ENCODE data around the gene MTURN. TPM values are rescaled to one million over a fixed set of nuclear protein-coding genes. Genes with fewer than 3 reads are reported as not detected.
"Not testable (repeated sequence)": the region's sequence is repeated elsewhere in the genome, so short reads cannot be mapped to it uniquely, and the experiment has no call there.

Gene MTURN
- total RNA-seq, 1 experiment from 2014 or later, result 8.6 TPM

DNA sequence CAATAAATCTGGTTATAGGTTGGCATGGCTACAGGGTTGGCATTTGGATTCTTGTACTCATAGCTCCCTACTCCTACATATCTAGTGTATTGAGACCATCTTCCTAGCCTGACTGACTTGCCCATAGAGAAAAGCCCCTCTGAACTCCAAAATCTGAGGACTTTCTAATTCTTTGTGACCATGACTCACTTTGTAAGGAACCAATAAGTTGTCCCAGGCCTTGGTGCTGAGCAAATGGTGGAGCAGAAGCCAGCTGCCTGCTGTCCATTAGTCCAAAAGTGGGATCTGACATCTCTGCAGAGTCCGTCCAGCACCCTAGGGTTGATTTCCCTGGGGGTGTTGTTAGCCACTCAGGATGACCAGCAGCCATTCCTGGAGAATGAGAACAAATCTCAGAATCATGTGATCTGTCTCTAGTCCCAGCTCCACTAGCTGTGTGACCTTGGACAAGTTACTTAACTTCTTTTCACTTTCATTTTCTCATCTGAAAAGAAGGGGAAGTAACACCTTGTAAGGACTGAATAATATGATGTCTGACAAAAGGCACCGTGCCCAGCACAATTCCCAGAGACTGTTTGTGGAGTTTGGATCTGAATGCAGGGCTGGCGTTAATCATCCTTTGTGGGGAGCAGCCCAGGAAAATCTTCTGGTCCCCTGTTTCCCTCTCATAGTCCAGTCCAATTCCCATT, 44.1 kb downstream of the MTURN start:
- no peak for DNase-seq (ENCODE audit: low spot score)

DNA sequence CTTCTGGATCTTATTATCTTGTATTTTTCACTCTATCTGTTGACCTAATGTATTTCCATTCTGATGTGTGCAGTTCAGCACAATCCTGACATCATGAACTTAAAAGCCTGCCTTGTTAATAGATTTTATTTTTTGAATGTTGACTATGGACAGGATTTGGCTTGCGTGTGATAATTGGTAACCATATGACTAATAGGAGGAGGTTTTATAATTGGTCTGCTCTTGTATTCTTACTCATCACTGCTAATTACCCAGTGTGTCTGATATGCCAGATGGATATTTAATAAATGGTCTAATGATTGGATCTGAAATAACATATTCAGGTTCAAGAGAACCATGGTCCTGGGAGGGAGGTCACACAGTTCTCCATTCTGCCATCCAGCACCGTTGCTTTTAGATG, 45.9 kb downstream of the MTURN start:
- no peak for DNase-seq (ENCODE audit: low spot score)

DNA sequence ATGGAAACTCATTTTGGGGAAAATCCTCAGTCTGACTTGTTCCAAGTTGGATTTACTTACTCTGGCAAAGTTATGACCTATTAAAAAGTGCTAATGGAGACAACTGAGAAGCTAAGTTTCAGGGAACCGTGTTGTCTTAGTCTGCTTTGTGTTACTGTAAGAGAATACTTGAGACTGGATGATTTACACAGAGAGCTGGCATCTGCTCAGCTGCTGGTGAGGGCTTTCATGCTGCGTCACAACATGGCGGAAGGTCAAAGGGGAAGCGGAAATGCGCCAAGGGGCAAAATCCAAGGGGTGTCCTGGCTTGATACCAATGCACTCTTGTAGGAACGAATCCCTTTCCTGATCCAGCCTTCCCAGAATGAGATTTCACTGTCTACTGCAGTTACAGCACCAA, 46.4 kb downstream of the MTURN start:
- no peak for DNase-seq (ENCODE audit: low spot score)

GRCh38 chr7:30181736-30182522, 47.1 kb downstream of the MTURN start:
- DNase-seq (ENCODE audit: low spot score), result no peak

GRCh38 chr7:30182814-30183213, 48.0 kb downstream of the MTURN start:
- DNase-seq (ENCODE audit: low spot score), result no peak

GRCh38 chr7:30183749-30184369, 49.1 kb downstream of the MTURN start:
- DNase-seq (ENCODE audit: low spot score), result no peak

DNA sequence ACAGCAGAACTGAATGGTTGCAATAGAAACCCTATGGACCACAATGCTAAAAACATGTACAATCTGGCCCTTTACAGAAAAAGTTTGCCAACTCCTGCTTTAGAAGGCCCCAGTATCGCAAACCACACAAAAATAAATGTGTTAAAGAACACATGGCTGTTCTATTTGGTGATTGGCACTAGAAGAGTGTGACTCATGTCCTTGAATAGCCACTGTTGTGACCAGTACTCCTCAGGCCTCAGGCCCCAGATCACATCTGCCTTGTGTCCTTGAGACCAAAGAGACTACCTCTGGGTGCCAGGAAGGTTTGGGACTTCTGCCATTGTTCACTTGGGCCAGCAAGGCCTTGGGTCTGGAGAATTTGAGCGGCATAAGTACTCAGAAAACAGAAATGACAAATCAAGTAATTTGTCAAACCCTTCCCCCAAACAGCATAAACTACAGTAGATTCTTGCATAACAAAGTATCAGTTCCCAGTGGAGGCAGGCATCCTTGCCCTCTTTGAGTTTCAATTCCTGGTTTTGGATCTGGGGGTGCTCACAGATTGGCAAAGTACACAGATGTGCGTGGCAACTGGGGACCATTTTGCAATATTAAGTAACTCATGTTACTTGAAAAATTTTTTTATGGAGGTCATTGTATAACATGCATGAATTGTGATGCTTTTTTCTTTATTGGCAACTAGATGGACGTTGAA, 50.2 kb downstream of the MTURN start:
- no peak for DNase-seq (ENCODE audit: low spot score)

DNA sequence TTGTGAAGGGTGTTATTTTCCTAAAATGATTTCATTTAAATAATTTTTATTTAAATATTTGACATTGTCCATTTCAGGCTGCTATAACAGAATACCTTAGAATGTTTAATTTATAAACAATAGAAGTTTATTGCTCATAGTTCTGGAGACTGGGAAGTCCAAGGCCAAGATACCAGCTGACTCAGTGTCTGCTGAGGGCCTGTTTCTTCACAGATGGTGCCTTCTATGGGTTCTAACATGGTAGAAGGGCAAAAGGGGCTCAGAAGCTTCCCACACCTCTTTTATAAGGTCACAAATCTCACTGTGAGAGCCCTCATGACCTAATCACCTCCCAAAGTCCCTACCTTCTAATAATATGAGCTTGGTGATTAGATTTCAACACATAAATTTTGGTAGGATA, 50.7 kb downstream of the MTURN start:
- no peak for DNase-seq (ENCODE audit: low spot score)

GRCh38 chr7:30186725-30187124, 51.9 kb downstream of the MTURN start:
- no peak for DNase-seq (ENCODE audit: low spot score)

DNA sequence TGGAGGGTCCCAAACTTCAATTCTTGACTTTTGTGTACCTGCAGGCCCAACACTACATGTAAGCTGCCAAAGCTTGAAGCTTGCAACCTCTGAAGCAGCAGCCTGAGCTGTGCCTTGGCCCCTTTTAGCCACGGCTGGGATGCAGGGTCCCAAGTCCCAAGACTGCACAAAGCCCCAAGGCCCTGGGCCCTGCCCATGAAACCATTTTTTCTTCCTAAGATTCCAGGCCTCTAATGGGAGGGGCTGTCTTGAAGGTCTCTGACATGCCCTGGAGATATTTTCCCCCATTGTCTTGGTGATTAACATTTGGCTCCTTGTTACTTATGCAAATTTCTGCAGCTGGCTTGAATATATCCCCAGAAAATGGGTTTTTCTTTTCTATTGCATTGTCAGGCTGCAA, 52.7 kb downstream of the MTURN start:
- no peak for DNase-seq (ENCODE audit: low spot score)

DNA sequence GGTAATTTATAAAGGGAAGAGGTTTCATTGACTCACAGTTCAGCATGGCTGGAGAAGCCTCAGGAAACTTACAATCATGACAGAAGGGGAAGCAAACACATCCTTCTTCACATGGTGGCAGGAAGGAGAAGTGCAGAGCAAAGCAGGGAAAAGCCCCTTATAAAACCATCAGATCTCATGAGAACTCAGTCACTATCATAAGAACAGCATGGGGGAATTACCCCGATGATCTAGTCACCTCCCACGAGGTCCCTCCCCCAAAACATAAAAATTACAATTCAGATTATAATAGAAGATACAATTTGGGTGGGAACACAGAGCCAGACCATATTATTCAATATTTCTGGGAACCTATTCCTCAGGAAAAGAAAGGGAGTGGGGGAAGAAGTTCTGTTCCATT, 53.6 kb downstream of the MTURN start:
- not testable (repeated sequence) for DNase-seq (ENCODE audit: low spot score)

DNA sequence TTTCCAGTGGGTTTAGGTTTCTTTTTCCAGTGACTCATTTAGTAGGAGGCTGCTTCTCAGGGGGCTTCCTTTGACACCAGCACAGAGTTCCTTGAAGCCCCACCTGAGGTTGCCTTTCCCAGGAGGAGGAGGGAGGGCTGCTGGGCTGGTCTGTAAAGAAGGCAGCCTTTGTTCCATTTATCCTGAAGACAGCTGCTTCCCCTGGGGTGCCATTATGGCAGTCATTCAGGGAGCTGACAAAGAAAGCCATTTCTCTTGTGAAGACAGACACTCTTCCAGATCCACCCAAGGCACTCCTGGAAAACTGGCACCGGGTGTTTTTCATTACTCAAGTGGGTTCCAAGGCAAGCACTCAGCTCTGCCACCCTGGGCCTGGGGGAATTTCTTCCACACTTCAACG, 54.0 kb downstream of the MTURN start:
- no peak for DNase-seq (ENCODE audit: low spot score)

DNA sequence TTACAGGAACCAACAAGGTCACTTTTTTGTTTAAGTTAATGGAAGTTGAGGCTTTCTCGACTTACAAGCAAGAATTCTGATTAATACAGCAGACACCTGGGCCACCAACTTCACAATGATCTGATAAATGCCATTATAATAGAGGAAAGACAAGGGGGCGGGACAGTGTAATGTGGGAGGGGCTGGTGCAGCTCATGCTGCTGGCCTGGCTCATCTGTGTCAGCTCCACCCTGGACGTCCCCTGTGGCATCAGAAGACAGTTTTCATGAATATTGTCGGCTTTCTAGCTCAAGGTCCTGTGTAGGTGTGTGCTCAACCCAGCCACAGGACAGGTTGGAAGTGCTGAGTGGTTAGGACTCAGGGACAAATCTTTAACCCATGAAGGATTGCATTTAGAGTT, 57.0 kb downstream of the MTURN start:
- DNase-seq (ENCODE audit: low spot score), result no peak

DNA sequence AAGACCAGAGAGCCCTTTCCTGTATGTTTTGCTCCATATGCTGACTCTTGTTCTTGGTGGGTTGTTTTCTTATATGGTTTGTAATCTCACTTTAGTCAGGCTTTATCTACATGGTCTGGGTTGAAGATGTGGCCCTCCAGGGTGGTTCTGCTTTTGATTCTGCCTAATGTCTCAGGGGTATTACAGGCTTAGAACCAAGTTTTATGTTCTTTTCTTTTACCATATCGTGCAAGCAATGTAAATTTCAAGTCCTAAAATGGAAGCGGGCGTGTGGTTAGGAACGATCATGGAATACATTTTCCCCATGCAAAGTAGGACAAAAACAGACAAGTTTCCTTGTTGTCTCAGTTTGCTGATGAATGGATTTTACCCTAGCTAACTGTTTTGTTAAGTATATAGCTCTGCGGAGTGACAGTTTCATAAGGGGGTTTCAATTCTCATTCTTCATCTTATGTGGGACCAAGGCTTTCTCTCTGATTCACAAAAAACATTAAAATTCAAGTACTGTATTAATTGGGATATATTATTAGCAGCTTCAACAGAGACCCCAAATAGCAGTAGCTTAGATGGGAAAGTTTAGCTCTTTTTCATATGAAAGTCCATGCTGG, 58.7 kb downstream of the MTURN start:
- DNase-seq (ENCODE audit: low spot score), result no peak

- peak; percentile 14 for DNase-seq (ENCODE audit: low spot score)
These were observed 61.6 kb downstream of the MTURN start for GRCh38 chr7:30196408-30196807.

- no peak for DNase-seq (ENCODE audit: low spot score)
These were observed 62.7 kb downstream of the MTURN start for GRCh38 chr7:30197438-30197837.

DNA sequence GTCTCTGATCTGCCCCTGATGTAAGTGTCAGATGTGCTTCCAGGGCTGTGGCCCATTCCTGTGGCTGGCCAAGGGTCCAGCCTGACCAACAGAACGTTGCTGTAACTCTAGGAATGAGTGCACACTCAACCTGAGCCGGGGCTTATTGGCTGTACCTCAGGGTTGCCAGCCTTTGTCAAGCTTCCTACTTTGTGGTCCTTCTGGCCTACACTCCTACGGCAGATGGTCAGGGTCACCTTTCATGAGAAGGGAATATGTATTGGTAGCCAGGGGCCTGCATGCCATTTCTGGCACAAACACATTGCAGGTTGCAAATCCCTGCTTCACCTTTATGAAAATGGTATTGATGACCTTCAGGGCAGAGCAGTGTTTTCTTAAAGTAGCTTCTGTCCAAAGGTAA, 64.5 kb downstream of the MTURN start:
- DNase-seq (ENCODE audit: low spot score), result no peak

DNA sequence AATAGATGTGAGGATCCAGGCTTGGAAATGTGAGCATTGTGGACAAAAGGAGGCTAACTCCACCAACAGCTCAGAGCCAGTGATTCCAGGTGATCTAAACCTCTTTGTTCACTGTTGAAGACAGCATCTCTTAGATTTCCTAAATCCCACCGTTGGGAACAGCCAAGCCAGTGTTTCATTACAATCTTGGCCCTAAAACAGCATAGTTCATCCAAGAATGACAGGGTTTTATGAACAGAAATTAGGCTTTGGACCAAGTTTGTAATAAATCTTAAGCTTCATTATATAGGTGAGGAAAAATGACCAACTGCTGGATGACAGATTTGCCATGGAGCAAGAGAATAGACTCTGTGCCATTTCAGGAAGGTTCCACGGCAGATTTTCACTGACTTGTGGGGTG, 65.8 kb downstream of the MTURN start:
- no peak for DNase-seq (ENCODE audit: low spot score)

DNA sequence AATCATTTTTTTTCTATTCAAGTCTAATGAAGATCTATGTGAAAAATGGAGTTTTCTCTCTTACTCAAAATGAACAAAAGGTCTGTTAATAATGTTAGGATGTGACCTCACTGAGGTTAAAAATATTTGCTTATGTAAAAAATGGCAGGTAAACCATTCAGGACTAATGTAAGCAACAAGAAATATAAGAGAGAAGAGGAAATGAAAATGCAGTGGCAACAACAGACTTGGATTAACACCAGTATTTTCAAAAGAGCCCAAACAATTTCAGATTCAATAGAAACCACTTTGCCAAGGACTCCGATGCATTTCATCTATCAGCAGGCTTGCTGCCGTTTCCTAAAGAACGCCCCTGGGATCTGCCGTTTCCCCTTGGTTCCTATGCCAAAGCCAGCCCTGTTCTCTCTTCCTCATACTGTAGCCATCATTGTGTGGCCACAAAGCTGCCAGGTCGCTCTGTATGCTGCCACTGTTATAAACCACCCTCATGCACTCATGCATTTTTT, 66.4 kb downstream of the MTURN start:
- no peak for DNase-seq (ENCODE audit: low spot score)

- no peak for DNase-seq (ENCODE audit: low spot score)
These were observed 67.1 kb downstream of the MTURN start for GRCh38 chr7:30201921-30202320.

GRCh38 chr7:30202671-30203070, 67.9 kb downstream of the MTURN start:
- DNase-seq (ENCODE audit: low spot score), result no peak

GRCh38 chr7:30206491-30206890, 71.7 kb downstream of the MTURN start:
- DNase-seq (ENCODE audit: low spot score), result peak; percentile 97
